ENCODE data around the gene CDK5.

The CDK5 gene

GRCh38 chr7:151025924-151026671 is 31.6 kb downstream of the CDK5 start:
- H3K4me3 ChIP-seq (ENCODE audit: control insufficient read depth, low read depth, low read length): no peak overlapping the region
- DNase-seq (ENCODE audit: low read depth): peak; percentile 52
- TF ChIP-seq, protein P1, sequence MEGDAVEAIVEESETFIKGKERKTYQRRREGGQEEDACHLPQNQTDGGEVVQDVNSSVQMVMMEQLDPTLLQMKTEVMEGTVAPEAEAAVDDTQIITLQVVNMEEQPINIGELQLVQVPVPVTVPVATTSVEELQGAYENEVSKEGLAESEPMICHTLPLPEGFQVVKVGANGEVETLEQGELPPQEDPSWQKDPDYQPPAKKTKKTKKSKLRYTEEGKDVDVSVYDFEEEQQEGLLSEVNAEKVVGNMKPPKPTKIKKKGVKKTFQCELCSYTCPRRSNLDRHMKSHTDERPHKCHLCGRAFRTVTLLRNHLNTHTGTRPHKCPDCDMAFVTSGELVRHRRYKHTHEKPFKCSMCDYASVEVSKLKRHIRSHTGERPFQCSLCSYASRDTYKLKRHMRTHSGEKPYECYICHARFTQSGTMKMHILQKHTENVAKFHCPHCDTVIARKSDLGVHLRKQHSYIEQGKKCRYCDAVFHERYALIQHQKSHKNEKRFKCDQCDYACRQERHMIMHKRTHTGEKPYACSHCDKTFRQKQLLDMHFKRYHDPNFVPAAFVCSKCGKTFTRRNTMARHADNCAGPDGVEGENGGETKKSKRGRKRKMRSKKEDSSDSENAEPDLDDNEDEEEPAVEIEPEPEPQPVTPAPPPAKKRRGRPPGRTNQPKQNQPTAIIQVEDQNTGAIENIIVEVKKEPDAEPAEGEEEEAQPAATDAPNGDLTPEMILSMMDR (conservative IDR thresholded peaks at IDR 0.05; ENCODE audit: control insufficient read depth, insufficient read depth, low read depth, low read length): no peak

GRCh38 chr7:151024435-151025056 is 33.2 kb downstream of the CDK5 start, which contains the start of gene ATG9B:
TSS of gene ATG9B (minus strand) at chr7:151024494. CDS start at chr7:151024423, 71 bp downstream.
- no peak for DNase-seq (ENCODE audit: low read depth)
- TF ChIP-seq, protein P1 (conservative IDR thresholded peaks at IDR 0.05; ENCODE audit: control insufficient read depth, insufficient read depth, low read depth, low read length): no peak
- H3K4me3 ChIP-seq (ENCODE audit: control insufficient read depth, low read depth, low read length): no peak within 1 kb of the TSS

DNA sequence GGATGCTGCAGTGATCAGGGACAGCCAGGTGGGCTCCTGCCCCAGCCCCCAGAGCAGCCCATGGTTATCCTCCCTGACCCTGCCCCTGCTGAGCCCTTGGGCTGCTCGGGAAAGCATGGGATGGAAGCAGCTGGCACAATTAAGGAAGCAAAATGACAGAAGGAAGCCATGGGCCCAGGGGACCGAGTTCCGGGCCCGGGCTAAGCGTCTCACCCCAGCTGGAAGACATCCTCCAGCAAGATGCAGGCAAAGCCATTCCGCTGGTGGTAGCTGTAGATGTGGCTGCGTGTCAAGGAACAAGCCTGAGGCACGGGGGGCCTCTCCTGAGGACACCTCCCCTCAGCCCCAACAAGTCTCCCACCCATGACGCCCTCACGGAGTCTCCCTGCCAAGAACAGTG is 34.5 kb downstream of the CDK5 start:
- no peak for DNase-seq (ENCODE audit: low read depth)
- H3K4me3 ChIP-seq (ENCODE audit: control insufficient read depth, low read depth, low read length): no peak overlapping the region
- TF ChIP-seq, protein P1 (conservative IDR thresholded peaks at IDR 0.05; ENCODE audit: control insufficient read depth, insufficient read depth, low read depth, low read length): no peak

GRCh38 chr7:151020231-151020630 is 37.5 kb downstream of the CDK5 start:
- H3K4me3 ChIP-seq (ENCODE audit: control insufficient read depth, low read depth, low read length): no peak overlapping the region
- TF ChIP-seq, protein P1 (conservative IDR thresholded peaks at IDR 0.05; ENCODE audit: control insufficient read depth, insufficient read depth, low read depth, low read length): no peak
- DNase-seq (ENCODE audit: low read depth): no peak

- TF ChIP-seq, protein P1 (conservative IDR thresholded peaks at IDR 0.05; ENCODE audit: control insufficient read depth, insufficient read depth, low read depth, low read length): no peak
- no peak overlapping the region for H3K4me3 ChIP-seq (ENCODE audit: control insufficient read depth, low read depth, low read length)
Measured at GRCh38 chr7:151019130-151019447, 38.6 kb downstream of the CDK5 start.

DNA sequence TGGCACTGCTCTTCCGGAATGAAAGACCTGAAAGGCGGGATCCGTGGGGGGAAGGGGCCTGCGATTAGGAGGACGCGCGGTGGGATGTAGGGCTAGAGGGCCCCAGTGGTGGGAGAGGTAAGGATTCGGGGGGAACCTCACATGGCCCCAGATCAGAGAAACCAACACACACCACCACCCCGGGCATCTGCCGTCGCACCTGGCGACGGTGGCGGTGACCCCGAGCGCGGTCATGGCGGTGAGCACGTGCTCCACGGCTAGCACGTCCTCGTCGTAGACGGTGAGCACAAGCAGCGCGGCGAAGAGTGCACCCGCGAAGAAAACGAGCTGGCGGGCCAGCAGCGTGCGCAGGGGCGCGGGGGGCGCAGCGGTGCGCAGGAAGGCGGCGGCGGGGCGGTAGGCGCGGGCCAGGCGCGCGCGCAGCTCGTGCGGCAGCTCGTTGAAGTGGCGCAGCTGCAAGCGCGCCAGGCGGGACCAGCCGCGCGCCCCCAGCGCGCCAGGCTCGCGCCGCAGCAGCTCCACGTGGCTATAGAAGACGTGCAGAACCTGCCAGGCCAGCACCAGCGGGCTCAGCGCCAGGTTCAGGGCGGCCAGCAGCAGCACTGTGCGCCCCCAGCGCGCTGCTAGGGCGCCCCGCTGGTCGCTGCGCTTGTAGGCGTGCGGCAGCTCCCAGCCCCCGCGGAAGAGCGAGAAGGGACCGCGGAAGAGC is 39.1 kb downstream of the CDK5 start:
- TF ChIP-seq, protein P1 (conservative IDR thresholded peaks at IDR 0.05; ENCODE audit: control insufficient read depth, insufficient read depth, low read depth, low read length): no peak
- H3K4me3 ChIP-seq (ENCODE audit: control insufficient read depth, low read depth, low read length): no peak overlapping the region
- DNase-seq (ENCODE audit: low read depth): no peak

More at GRCh38 chr7:151019130-151019447, 38.6 kb downstream of the CDK5 start:
- DNase-seq (ENCODE audit: low read depth): no peak
